Pancreas (tissue), 8 donors: ENCODE results near the gene DCAKD. TPM values are rescaled to one million over a fixed set of nuclear protein-coding genes. Genes with fewer than 3 reads are reported as not detected.

Experiments
- polyA plus RNA-seq, 2 donors: library from polyadenylated mRNA; stranded (reverse); fragments of 200-250 nt; gene quantifications; one replicate each; pipeline ENCODE4 v1.2.3, GENCODE V29; 2013
- total RNA-seq, 6 donors: library from RNA; stranded (reverse); fragmentation: NEBNext Ultra II Directional in 4 of 6; extraction: Animal tissue kit (Norgen Biotek cat#: 25700) in 4 of 6; gene quantifications; one replicate each; pipeline versions ENCODE4 v1.2.1 to v1.2.4, GENCODE V29; 2021 to 2023
- donor health status: healthy with polysubstance abuse.
- donor health status: DM: no; HTN: no; CAD: no; lungs with moderate emphysema.
- donor health status: DM: no; HTN: no; CAD: no.
- donor health status: Bipolar disorder and iron deficiency.
- donor health status: DM: yes; HTN: yes; CAD: no.
- donor health status: DM: no; HTN: no; CAD: no.
- donor health status: DM: no; HTN: no; CAD: no.
- donor health status: DM: yes; HTN: yes; CAD: no.

DCAKD gene
- total and polyA plus RNA-seq, 8 donors = 9.3 to 19.2 (median 12.1) TPM

Other genes with a start within 250 kb of the DCAKD start
- 1 to 10 TPM in 4 of 6 donors, under 1 TPM in 2; 0.58 to 3.1 (median 1.1) TPM for gene GJC1, start 221.3 kb downstream of the DCAKD start, total RNA-seq
- 1 to 10 TPM in 1 of 2 donors, under 1 TPM in 1; 0.84 to 2.0 TPM for gene GJC1, start 221.3 kb downstream of the DCAKD start, polyA plus RNA-seq
- gene HIGD1B, start 203.7 kb downstream of the DCAKD start, total RNA-seq = 1 to 10 TPM in 2 of 6 donors, under 1 TPM in 3, not detected in 1; 0.35 to 2.2 (median 0.87) TPM
- gene HIGD1B, start 203.7 kb downstream of the DCAKD start, polyA plus RNA-seq = 10 to 100 TPM in 1 of 2 donors, 1 to 10 TPM in 1; 1.4 to 14.6 TPM
- gene EFTUD2, start 152.2 kb downstream of the DCAKD start, total RNA-seq = 10 to 100 TPM; 26.3 to 42.7 (median 38.8) TPM
- 10 to 100 TPM; 18.8 to 25.8 TPM for gene EFTUD2, start 152.2 kb downstream of the DCAKD start, polyA plus RNA-seq
- 1 to 10 TPM in 2 of 6 donors, under 1 TPM in 4; 0.12 to 2.2 (median 0.43) TPM for gene GFAP, start 136.1 kb downstream of the DCAKD start, total RNA-seq
- gene GFAP, start 136.1 kb downstream of the DCAKD start, polyA plus RNA-seq = 1 to 10 TPM; 1.1 to 2.2 TPM
- gene KIF18B, start 103.9 kb downstream of the DCAKD start, total RNA-seq = under 1 TPM in 5 of 6 donors, not detected in 1; 0.05 to 0.53 (median 0.22) TPM
- under 1 TPM; 0.05 to 0.11 TPM for gene KIF18B, start 103.9 kb downstream of the DCAKD start, polyA plus RNA-seq
- 1 to 10 TPM in 5 of 6 donors, under 1 TPM in 1; 0.92 to 4.3 (median 2.7) TPM for gene C1QL1, start 83.3 kb downstream of the DCAKD start, total RNA-seq
- 10 to 100 TPM; 17.0 to 29.3 TPM for gene C1QL1, start 83.3 kb downstream of the DCAKD start, polyA plus RNA-seq
- gene NMT1, start 9.7 kb upstream of the DCAKD start, total RNA-seq = 10 to 100 TPM; 31.7 to 66.5 (median 43.6) TPM
- gene NMT1, start 9.7 kb upstream of the DCAKD start, polyA plus RNA-seq = 10 to 100 TPM; 27.0 to 37.9 TPM
- 1 to 10 TPM; 4.6 to 9.9 (median 8.0) TPM for gene PLCD3, start 80.9 kb upstream of the DCAKD start, total RNA-seq
- 10 to 100 TPM in 1 of 2 donors, 1 to 10 TPM in 1; 8.2 to 10.6 TPM for gene PLCD3, start 80.9 kb upstream of the DCAKD start, polyA plus RNA-seq
- 10 to 100 TPM; 10.6 to 17.8 (median 12.1) TPM for gene ACBD4, start 84.1 kb upstream of the DCAKD start, total RNA-seq
- gene ACBD4, start 84.1 kb upstream of the DCAKD start, polyA plus RNA-seq = 10 to 100 TPM; 37.3 to 39.0 TPM
- 10 to 100 TPM in 5 of 6 donors, 1 to 10 TPM in 1; 6.8 to 16.2 (median 12.0) TPM for gene HEXIM1, start 96.8 kb upstream of the DCAKD start, total RNA-seq
- gene HEXIM1, start 96.8 kb upstream of the DCAKD start, polyA plus RNA-seq = 10 to 100 TPM; 10.9 to 17.2 TPM
- gene HEXIM2, start 110.2 kb upstream of the DCAKD start, total RNA-seq = 1 to 10 TPM; 4.0 to 8.3 (median 6.2) TPM
- gene HEXIM2, start 110.2 kb upstream of the DCAKD start, polyA plus RNA-seq = 10 to 100 TPM in 1 of 2 donors, 1 to 10 TPM in 1; 7.3 to 10.9 TPM
- gene FMNL1, start 170.3 kb upstream of the DCAKD start, total RNA-seq = 10 to 100 TPM in 2 of 6 donors, 1 to 10 TPM in 4; 1.9 to 22.1 (median 4.6) TPM
- 1 to 10 TPM; 5.2 to 7.0 TPM for gene FMNL1, start 170.3 kb upstream of the DCAKD start, polyA plus RNA-seq
- gene SPATA32, start 210.5 kb upstream of the DCAKD start, total RNA-seq = under 1 TPM in 2 of 6 donors, not detected in 4; 0.12 to 0.14 TPM
- under 1 TPM; 0.07 to 0.19 TPM for gene SPATA32, start 210.5 kb upstream of the DCAKD start, polyA plus RNA-seq